Measurements from ENCODE around the gene PCLO. TPM values are rescaled to one million over a fixed set of nuclear protein-coding genes. Genes with fewer than 3 reads are reported as not detected.

Gene PCLO
- total and polyA plus RNA-seq, 5 donors from 2014 or later: not detected

DNA sequence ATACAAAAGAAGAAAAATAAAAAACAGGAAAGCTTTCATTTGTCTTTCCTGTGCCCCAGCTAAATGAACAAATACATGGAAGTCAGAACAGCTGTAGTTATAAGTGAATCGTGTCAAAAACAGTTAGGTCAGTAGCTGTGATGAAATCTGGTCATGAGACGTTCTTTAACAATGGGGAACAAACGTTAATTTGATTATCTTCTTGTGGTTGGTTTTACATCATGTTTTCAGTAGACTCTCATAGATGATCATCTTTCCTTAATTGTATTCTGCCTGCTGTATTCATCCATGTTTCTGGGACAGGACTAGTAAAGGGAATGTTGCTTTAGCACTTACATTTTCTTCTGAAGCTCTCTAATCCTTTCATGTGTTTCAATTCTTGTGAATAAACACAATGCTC is 97.0 kb downstream of the PCLO start:
- DNase-seq: no peak

DNA sequence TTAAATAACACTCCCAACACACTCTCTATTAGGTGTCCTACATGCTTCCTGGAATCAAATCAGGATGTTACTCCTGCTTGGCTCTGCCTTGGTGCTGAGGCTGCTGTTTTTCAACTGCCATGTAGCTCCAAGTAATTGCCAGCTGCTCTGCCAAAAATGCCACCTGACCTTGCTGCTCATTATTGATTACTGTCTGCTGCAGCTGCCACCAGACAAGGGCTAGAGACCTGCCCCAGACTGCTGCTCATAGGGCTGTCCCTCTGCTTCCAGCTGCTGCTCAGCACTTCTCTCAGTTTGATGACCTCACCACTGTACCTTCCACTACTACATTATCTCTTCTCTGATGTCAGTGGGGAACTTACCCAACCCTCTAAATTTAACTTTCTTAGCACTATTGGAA is 102.5 kb downstream of the PCLO start:
- Mint-ChIP-seq H3K4me3 (no peak overlapping the region), H3K27ac (no peak overlapping the region), H3K36me3 (no peaks in the 10 kb centered on the region), H3K27me3 (no peaks in the 10 kb centered on the region), H3K4me1 (no peaks in the 10 kb centered on the region), H3K9me3 (peaks cover 3 to 21% (median 4%) of the 10 kb centered on the region in 7 donors)
- Histone ChIP-seq H3K36me3 (ENCODE audit: control insufficient read depth, insufficient read depth, low read length) (no peaks in the 10 kb centered on the region), H3K4me3 (ENCODE audit: low read depth, low read length) (no peak overlapping the region), H3K27me3 (ENCODE audit: control insufficient read depth, insufficient read depth, low read length) (no peaks in the 10 kb centered on the region), H3K4me1 (ENCODE audit: control insufficient read depth, insufficient read depth, low read length, poor library complexity, severe bottlenecking) (no peaks in the 10 kb centered on the region), H3K9me3 (ENCODE audit: control insufficient read depth in 2 of 2, low read length in 2 of 2) (no peaks in the 10 kb centered on the region), H3K27ac (ENCODE audit: insufficient read depth, low read length, poor library complexity, severe bottlenecking) (no peak overlapping the region)
- DNase-seq (no peak), ATAC-seq (ENCODE audit: low read depth in 2 of 2) (no peak)

More for the DNA sequence above, 97.0 kb downstream of the PCLO start:
- no peaks in the 10 kb centered on the region for H3K9me3 ChIP-seq (ENCODE audit: control insufficient read depth in 2 of 2, low read length in 2 of 2)
- Mint-ChIP-seq H3K36me3 (no peaks in the 10 kb centered on the region), H3K4me3 (no peak overlapping the region), H3K9me3 (peaks cover 0 to 21% (median 5%) of the 10 kb centered on the region in 7 donors), H3K27ac (no peak overlapping the region), H3K27me3 (no peaks in the 10 kb centered on the region), H3K4me1 (no peaks in the 10 kb centered on the region)
- H3K27ac ChIP-seq (ENCODE audit: insufficient read depth, low read length, poor library complexity, severe bottlenecking): no peak overlapping the region
- no peak for ATAC-seq (ENCODE audit: low read depth in 2 of 2)
- H3K4me1 ChIP-seq (ENCODE audit: control insufficient read depth, insufficient read depth, low read length, poor library complexity, severe bottlenecking): no peaks in the 10 kb centered on the region
- H3K36me3 ChIP-seq (ENCODE audit: control insufficient read depth, insufficient read depth, low read length): no peaks in the 10 kb centered on the region
- no peaks in the 10 kb centered on the region for H3K27me3 ChIP-seq (ENCODE audit: control insufficient read depth, insufficient read depth, low read length)
- H3K4me3 ChIP-seq (ENCODE audit: low read depth, low read length): no peak overlapping the region

DNA sequence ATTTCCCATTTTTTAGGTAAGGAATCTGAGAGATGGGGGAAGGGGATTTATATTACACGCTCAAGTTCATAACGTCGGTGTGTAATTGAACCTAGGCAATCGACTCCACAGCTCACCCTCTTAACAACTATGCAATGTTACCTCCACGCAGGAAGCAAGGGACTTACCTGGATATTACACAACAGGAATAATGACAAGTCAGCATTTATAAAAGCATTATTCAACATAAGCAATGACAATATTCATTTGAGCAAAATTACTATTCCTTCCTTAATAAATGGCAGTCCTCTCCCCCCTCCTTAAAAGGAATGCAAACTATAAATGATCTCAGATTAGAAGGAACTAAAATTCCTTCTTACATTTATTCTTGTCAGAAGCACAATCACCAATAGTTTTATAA is 104.0 kb downstream of the PCLO start:
- Histone ChIP-seq H3K9me3 (ENCODE audit: control insufficient read depth in 2 of 2, low read length in 2 of 2) (no peaks in the 10 kb centered on the region), H3K27me3 (ENCODE audit: control insufficient read depth, insufficient read depth, low read length) (no peaks in the 10 kb centered on the region), H3K4me1 (ENCODE audit: control insufficient read depth, insufficient read depth, low read length, poor library complexity, severe bottlenecking) (no peaks in the 10 kb centered on the region), H3K36me3 (ENCODE audit: control insufficient read depth, insufficient read depth, low read length) (no peaks in the 10 kb centered on the region), H3K27ac (ENCODE audit: insufficient read depth, low read length, poor library complexity, severe bottlenecking) (no peak overlapping the region), H3K4me3 (ENCODE audit: low read depth, low read length) (no peak overlapping the region)
- Mint-ChIP-seq H3K4me1 (no peaks in the 10 kb centered on the region), H3K4me3 (no peak overlapping the region), H3K27ac (no peak overlapping the region), H3K36me3 (no peaks in the 10 kb centered on the region), H3K9me3 (peaks cover 0 to 21% (median 4%) of the 10 kb centered on the region in 7 donors), H3K27me3 (no peaks in the 10 kb centered on the region)
- ATAC-seq (ENCODE audit: low read depth in 2 of 2) (no peak), DNase-seq (no peak)

DNA sequence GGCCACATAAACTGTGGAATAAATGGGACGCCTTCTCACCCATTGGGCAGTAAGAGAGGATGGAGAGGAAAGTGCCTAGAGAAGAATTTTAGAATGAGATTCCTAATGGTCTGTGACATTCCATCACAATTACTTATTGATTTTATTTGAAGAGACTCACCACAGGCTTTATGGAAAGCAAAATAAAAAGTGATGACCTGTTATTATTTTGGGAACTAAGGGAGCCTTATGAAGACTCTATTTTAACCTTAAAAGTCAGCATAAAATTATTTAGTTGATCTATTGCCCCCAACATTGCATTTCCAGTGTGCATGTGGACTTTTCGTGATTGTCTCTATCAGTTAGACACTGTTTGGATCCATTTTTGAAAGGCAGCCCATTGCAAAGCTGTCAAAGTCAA is 107.5 kb downstream of the PCLO start:
- Mint-ChIP-seq H3K27ac (no peak overlapping the region), H3K27me3 (no peaks in the 10 kb centered on the region), H3K4me1 (no peaks in the 10 kb centered on the region), H3K9me3 (peaks cover 0 to 21% (median 6%) of the 10 kb centered on the region in 7 donors), H3K36me3 (no peaks in the 10 kb centered on the region), H3K4me3 (no peak overlapping the region)
- no peak for DNase-seq
- no peak for ATAC-seq (ENCODE audit: low read depth in 2 of 2)
- Histone ChIP-seq H3K9me3 (ENCODE audit: control insufficient read depth in 2 of 2, low read length in 2 of 2) (no peaks in the 10 kb centered on the region), H3K27me3 (ENCODE audit: control insufficient read depth, insufficient read depth, low read length) (no peaks in the 10 kb centered on the region), H3K4me1 (ENCODE audit: control insufficient read depth, insufficient read depth, low read length, poor library complexity, severe bottlenecking) (no peaks in the 10 kb centered on the region), H3K36me3 (ENCODE audit: control insufficient read depth, insufficient read depth, low read length) (no peaks in the 10 kb centered on the region), H3K4me3 (ENCODE audit: low read depth, low read length) (no peak overlapping the region), H3K27ac (ENCODE audit: insufficient read depth, low read length, poor library complexity, severe bottlenecking) (no peak overlapping the region)

DNA sequence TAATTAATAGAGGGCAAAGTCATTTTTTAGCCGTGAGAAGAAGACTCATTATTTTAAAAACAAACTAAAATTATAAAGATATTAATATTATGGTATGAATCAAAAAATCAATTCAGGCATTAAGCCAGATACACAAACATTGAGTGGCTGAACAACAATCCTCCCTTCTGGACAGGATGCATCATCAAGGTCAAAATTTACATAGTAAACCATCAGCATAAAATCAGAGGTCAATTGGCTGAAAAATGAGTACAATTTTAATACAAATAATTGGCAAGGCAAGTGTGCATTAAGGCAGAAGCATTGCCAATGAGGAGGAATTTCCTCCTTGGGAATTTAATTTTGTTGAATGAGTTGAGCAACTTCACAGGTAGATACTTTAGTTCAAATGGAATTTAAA is 108.2 kb downstream of the PCLO start:
- no peaks in the 10 kb centered on the region for H3K4me1 Mint-ChIP-seq

DNA sequence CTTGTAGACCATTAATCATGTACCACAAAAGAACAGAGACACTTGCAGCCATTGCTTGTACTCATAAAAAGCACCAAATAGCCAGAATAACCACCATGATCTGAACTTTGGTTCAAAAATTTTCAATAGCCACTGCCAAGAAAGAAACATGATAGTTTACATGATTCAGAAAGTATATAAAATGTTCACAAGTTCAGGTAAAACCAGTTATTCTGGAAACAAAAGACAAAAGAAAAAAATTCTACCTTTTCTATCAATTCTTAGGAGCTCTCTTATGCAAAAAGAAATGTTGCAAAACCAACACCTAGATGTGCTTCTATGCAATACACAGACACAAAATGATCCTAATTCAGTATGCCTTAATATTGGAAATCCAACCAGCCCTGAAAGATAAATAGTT is 108.7 kb downstream of the PCLO start:
- no peaks in the 10 kb centered on the region for H3K27me3 ChIP-seq (ENCODE audit: control insufficient read depth, insufficient read depth, low read length)

More for the DNA sequence above, 108.2 kb downstream of the PCLO start:
- ATAC-seq (ENCODE audit: low read depth in 2 of 2) (no peak), DNase-seq (no peak)
- H3K4me3 Mint-ChIP-seq: no peak overlapping the region
- peaks cover 0 to 19% (median 6%) of the 10 kb centered on the region in 7 donors for H3K9me3 Mint-ChIP-seq
- H3K27ac ChIP-seq (ENCODE audit: insufficient read depth, low read length, poor library complexity, severe bottlenecking): no peak overlapping the region
- H3K4me3 ChIP-seq (ENCODE audit: low read depth, low read length): no peak overlapping the region
- no peaks in the 10 kb centered on the region for H3K27me3 Mint-ChIP-seq
- H3K27me3 ChIP-seq (ENCODE audit: control insufficient read depth, insufficient read depth, low read length): no peaks in the 10 kb centered on the region
- no peaks in the 10 kb centered on the region for H3K9me3 ChIP-seq (ENCODE audit: control insufficient read depth in 2 of 2, low read length in 2 of 2)
- H3K36me3 Mint-ChIP-seq: no peaks in the 10 kb centered on the region
- H3K27ac Mint-ChIP-seq: no peak overlapping the region
- no peaks in the 10 kb centered on the region for H3K4me1 ChIP-seq (ENCODE audit: control insufficient read depth, insufficient read depth, low read length, poor library complexity, severe bottlenecking)
- H3K36me3 ChIP-seq (ENCODE audit: control insufficient read depth, insufficient read depth, low read length): no peaks in the 10 kb centered on the region

DNA sequence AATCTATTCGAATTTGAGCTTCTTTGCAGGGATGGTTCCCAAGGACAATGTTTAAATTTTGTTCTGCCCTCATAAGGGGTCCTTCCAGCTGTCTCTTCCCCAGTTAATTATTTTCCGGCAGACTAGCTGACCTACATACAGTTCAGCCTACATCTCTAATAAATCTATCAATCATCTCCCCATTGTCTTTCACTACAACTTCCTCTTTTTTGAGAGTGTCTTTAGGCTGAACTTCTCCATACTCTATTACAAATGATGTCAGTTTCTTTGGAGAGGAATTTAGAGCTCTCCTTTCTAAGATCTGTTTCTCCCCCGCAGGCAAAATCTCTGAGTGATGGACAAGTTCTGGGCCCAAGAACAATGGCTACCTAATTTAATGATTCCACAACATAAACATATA is 122.2 kb downstream of the PCLO start:
- ATAC-seq (ENCODE audit: low read depth in 2 of 2) (no peak), DNase-seq (no peak)
- no peak overlapping the region for H3K4me3 ChIP-seq (ENCODE audit: low read depth, low read length)
- H3K4me3 Mint-ChIP-seq: no peak overlapping the region
- H3K36me3 ChIP-seq (ENCODE audit: control insufficient read depth, insufficient read depth, low read length): no peaks in the 10 kb centered on the region
- H3K4me1 ChIP-seq (ENCODE audit: control insufficient read depth, insufficient read depth, low read length, poor library complexity, severe bottlenecking): no peaks in the 10 kb centered on the region
- no peaks in the 10 kb centered on the region for H3K36me3 Mint-ChIP-seq
- H3K27me3 ChIP-seq (ENCODE audit: control insufficient read depth, insufficient read depth, low read length): no peaks in the 10 kb centered on the region
- H3K9me3 Mint-ChIP-seq: peaks cover 0 to 4% (median 2%) of the 10 kb centered on the region in 7 donors
- no peaks in the 10 kb centered on the region for H3K27me3 Mint-ChIP-seq
- no peaks in the 10 kb centered on the region for H3K4me1 Mint-ChIP-seq
- H3K27ac Mint-ChIP-seq: no peak overlapping the region
- no peak overlapping the region for H3K27ac ChIP-seq (ENCODE audit: insufficient read depth, low read length, poor library complexity, severe bottlenecking)
- H3K9me3 ChIP-seq (ENCODE audit: control insufficient read depth in 2 of 2, low read length in 2 of 2): peaks cover 0 to 2% of the 10 kb centered on the region in 2 experiments

More for the DNA sequence above, 108.7 kb downstream of the PCLO start:
- no peak overlapping the region for H3K4me3 Mint-ChIP-seq
- H3K36me3 Mint-ChIP-seq: no peaks in the 10 kb centered on the region
- Histone ChIP-seq H3K27ac (ENCODE audit: insufficient read depth, low read length, poor library complexity, severe bottlenecking) (no peak overlapping the region), H3K36me3 (ENCODE audit: control insufficient read depth, insufficient read depth, low read length) (no peaks in the 10 kb centered on the region), H3K9me3 (ENCODE audit: control insufficient read depth in 2 of 2, low read length in 2 of 2) (no peaks in the 10 kb centered on the region), H3K4me3 (ENCODE audit: low read depth, low read length) (no peak overlapping the region), H3K4me1 (ENCODE audit: control insufficient read depth, insufficient read depth, low read length, poor library complexity, severe bottlenecking) (no peaks in the 10 kb centered on the region)
- DNase-seq: no peak
- H3K9me3 Mint-ChIP-seq: peaks cover 0 to 23% (median 6%) of the 10 kb centered on the region in 7 donors
- no peak overlapping the region for H3K27ac Mint-ChIP-seq
- no peak for ATAC-seq (ENCODE audit: low read depth in 2 of 2)
- no peaks in the 10 kb centered on the region for H3K4me1 Mint-ChIP-seq
- no peaks in the 10 kb centered on the region for H3K27me3 Mint-ChIP-seq

DNA sequence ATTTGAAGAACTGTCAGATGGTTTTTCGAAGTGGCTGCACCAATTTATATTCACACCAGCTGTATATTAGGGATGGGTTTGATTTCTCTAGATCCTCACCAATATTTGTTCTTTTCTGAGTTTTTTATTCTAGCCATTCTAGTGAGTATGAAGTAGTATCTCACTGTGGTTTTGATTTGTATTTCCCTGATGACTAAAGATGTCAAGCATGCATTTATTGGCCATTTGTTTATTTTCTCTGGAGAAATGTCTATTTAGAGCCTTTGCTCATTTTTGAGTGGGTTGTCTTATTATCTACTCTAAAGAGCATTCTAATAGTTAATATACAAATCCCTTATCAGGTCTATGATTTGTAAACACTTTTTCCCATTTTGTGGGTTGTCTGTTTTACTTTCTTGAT is 123.9 kb downstream of the PCLO start:
- ATAC-seq (ENCODE audit: low read depth in 2 of 2) (no peak), DNase-seq (no peak)
- Histone ChIP-seq H3K4me1 (ENCODE audit: control insufficient read depth, insufficient read depth, low read length, poor library complexity, severe bottlenecking) (no peaks in the 10 kb centered on the region), H3K4me3 (ENCODE audit: low read depth, low read length) (no peak overlapping the region), H3K27me3 (ENCODE audit: control insufficient read depth, insufficient read depth, low read length) (no peaks in the 10 kb centered on the region), H3K9me3 (ENCODE audit: control insufficient read depth in 2 of 2, low read length in 2 of 2) (peaks cover 0 to 2% of the 10 kb centered on the region in 2 experiments), H3K27ac (ENCODE audit: insufficient read depth, low read length, poor library complexity, severe bottlenecking) (no peak overlapping the region), H3K36me3 (ENCODE audit: control insufficient read depth, insufficient read depth, low read length) (no peaks in the 10 kb centered on the region)
- Mint-ChIP-seq H3K4me1 (no peaks in the 10 kb centered on the region), H3K27ac (no peak overlapping the region), H3K36me3 (no peaks in the 10 kb centered on the region), H3K27me3 (no peaks in the 10 kb centered on the region), H3K4me3 (no peak overlapping the region), H3K9me3 (peaks cover 0 to 4% (median 0%) of the 10 kb centered on the region in 7 donors)
